GM12878 (cell line): ENCODE measurements around the gene SRF. TPM values are rescaled to one million over a fixed set of nuclear protein-coding genes. Genes with fewer than 3 reads are reported as not detected.

Experiments used
- ATAC-seq: fragments of 200-7000 bp; cut with Tn5 transposase; 3 replicates; pipeline ENCODE4 v1.9.1; 2020; ENCODE audit warnings: mild to moderate bottlenecking, moderate library complexity
- BruUV-seq: library from RNA; stranded (reverse); fragments of 400-500 nt; replicated peaks from 2 replicates; lab custom pipeline; 2021; lab: Mats Ljungman, UMichigan
- CTCF ChIA-PET: fragments of 300-600 bp; sonication (Branson Sonifier 250); formaldehyde crosslinking; extraction: SDS; loops from one replicate; lab custom pipeline; 2021; ENCODE audit warnings: inconsistent platforms; lab: Yijun Ruan, JAX
- POLR2A ChIA-PET: fragments of 350-600 bp; formaldehyde crosslinking; extraction: SDS; loops from one replicate; lab custom pipeline; 2021; ENCODE audit warnings: inconsistent platforms; lab: Charles Lee
- RAD21 ChIA-PET: fragments of 300-600 bp; sonication (Branson Sonifier 250); formaldehyde crosslinking; loops from one replicate; lab custom pipeline; 2023; ENCODE audit warnings: antibody characterized with exemption; ENCODE audit not compliant: unreplicated experiment; lab: Charles Lee
- SMC1A ChIA-PET: fragments of 300-600 bp; sonication (Branson Sonifier 250); formaldehyde crosslinking; loops from one replicate; lab custom pipeline; 2023; ENCODE audit not compliant: unreplicated experiment, uncharacterized antibody; lab: Charles Lee
- DNase-seq: peaks from one replicate; pipeline ENCODE4 v3.0.0-alpha.2; 2011; ENCODE audit warnings: low read depth, low spot score
- FAIRE-seq: peaks from 3 replicates; lab custom pipeline; 2011; peaks lifted over from hg19 to GRCh38; lab: Jason Lieb, UNC
- H2AFZ ChIP-seq: 2 replicates; pipeline ENCODE4 v1.6.0; 2011; ENCODE audit warnings: low read depth, low read length, control low read depth; ENCODE audit not compliant: control insufficient read depth
- H3K27ac ChIP-seq: 2 replicates; pipeline ENCODE4 v1.5.1; 2011; ENCODE audit warnings: control low read depth; ENCODE audit not compliant: control insufficient read depth, insufficient read depth
- H3K27me3 ChIP-seq, 2 experiments: replicated peaks in 1 of 2; 2 replicates each; pipeline versions ENCODE4 v1.6.0 to v1.6.1; 2011; ENCODE audit warnings: low read length in 1 of 2; ENCODE audit not compliant: control insufficient read depth in 2 of 2, insufficient read depth in 2 of 2
- H3K36me3 ChIP-seq, 2 experiments: 2 replicates each; pipeline ENCODE4 v1.5.1; 2011; ENCODE audit warnings: low read length in 1 of 2; ENCODE audit not compliant: control insufficient read depth in 2 of 2, insufficient read depth in 2 of 2
- H3K4me1 ChIP-seq: 2 replicates; pipeline ENCODE4 v1.6.1; 2011; ENCODE audit warnings: mild to moderate bottlenecking, low read length, moderate library complexity, mixed read lengths; ENCODE audit not compliant: control insufficient read depth, insufficient read depth
- H3K4me2 ChIP-seq: 2 replicates; pipeline ENCODE4 v1.6.0; 2011; ENCODE audit warnings: control low read depth; ENCODE audit not compliant: control insufficient read depth, insufficient read depth
- H3K4me3 ChIP-seq: fragments of 200-600 bp; sonication (generic); 2 replicates; pipeline ENCODE4 v1.5.1; 2016
- H3K79me2 ChIP-seq: 2 replicates; pipeline ENCODE4 v1.6.0; 2011; ENCODE audit warnings: low read length; ENCODE audit not compliant: control insufficient read depth, insufficient read depth
- H3K9ac ChIP-seq: 2 replicates; pipeline ENCODE4 v1.8.0; 2011; ENCODE audit warnings: low read length, control low read depth, mixed read lengths; ENCODE audit not compliant: control insufficient read depth, insufficient read depth
- H3K9me3 ChIP-seq: replicated peaks from 3 replicates; pipeline ENCODE4 v1.5.1; 2011; ENCODE audit warnings: mild to moderate bottlenecking, low read length; ENCODE audit not compliant: control insufficient read depth, insufficient read depth
- H4K20me1 ChIP-seq: 2 replicates; pipeline ENCODE4 v1.6.0; 2011; ENCODE audit not compliant: control insufficient read depth, insufficient read depth
- CEBPB ChIP-seq, 2 experiments: fragments of 150-350 bp in 1 of 2; IDR thresholded peaks; 2 replicates each; pipeline ENCODE4 v1.6.1; 2012 to 2014; ENCODE audit warnings: low read depth in 2 of 2, low read length in 2 of 2, borderline replicate concordance in 1 of 2, inconsistent platforms in 1 of 2
- CREB1 ChIP-seq: IDR thresholded peaks from 2 replicates; pipeline ENCODE4 v1.6.1; 2012; ENCODE audit warnings: low read depth, mild to moderate bottlenecking, inconsistent platforms
- ELK1 ChIP-seq: IDR thresholded peaks from 2 replicates; pipeline ENCODE4 v1.6.1; 2012; ENCODE audit warnings: low read depth, low read length, improper control_type of control experiment
- ESRRA ChIP-seq: IDR thresholded peaks from 2 replicates; pipeline ENCODE4 v1.6.1; 2012; ENCODE audit warnings: mild to moderate bottlenecking, low read length, improper control_type of control experiment
- ETV6 ChIP-seq, 2 experiments: fragments of 450-650 bp in 1 of 2; IDR thresholded peaks in 1 of 2; conservative IDR thresholded peaks in 1 of 2; 2 replicates each; pipeline ENCODE4 v1.6.1; 2014; ENCODE audit warnings: antibody characterized with exemption in 1 of 2, borderline replicate concordance in 1 of 2, low read depth in 1 of 2, mild to moderate bottlenecking in 1 of 2, moderate library complexity in 1 of 2
- FOS ChIP-seq: IDR thresholded peaks from 3 replicates; pipeline ENCODE4 v1.6.1; 2011; ENCODE audit warnings: borderline replicate concordance; ENCODE audit not compliant: insufficient read length; ENCODE audit errors: extremely low read depth
- HDAC2 ChIP-seq: fragments of 200-600 bp; sonication (generic); IDR thresholded peaks from 2 replicates; pipeline ENCODE4 v1.6.1; 2017
- HDAC6 ChIP-seq: fragments of 200-600 bp; sonication (generic); IDR thresholded peaks from one replicate; pipeline ENCODE4 v1.8.0; 2017; ENCODE audit warnings: antibody characterized with exemption; ENCODE audit not compliant: unreplicated experiment
- IKZF1 ChIP-seq: fragments of 450-650 bp; conservative IDR thresholded peaks from 2 replicates; pipeline ENCODE4 v1.6.1; 2017; ENCODE audit warnings: antibody characterized with exemption, mild to moderate bottlenecking
- IRF5 ChIP-seq: fragments of 450-650 bp; IDR thresholded peaks from 2 replicates; pipeline ENCODE4 v1.6.1; 2017; ENCODE audit warnings: borderline replicate concordance
- KLF5 ChIP-seq: fragments of 450-650 bp; IDR thresholded peaks from 2 replicates; pipeline ENCODE4 v1.6.1; 2014; ENCODE audit warnings: mild to moderate bottlenecking; ENCODE audit not compliant: partially characterized antibody
- NR2C2 ChIP-seq: IDR thresholded peaks from 2 replicates; pipeline ENCODE4 v1.6.1; 2011; ENCODE audit warnings: borderline replicate concordance, low read depth; ENCODE audit not compliant: control insufficient read depth, insufficient read length
- NRF1 ChIP-seq: conservative IDR thresholded peaks from 2 replicates; pipeline ENCODE4 v1.6.1; 2011; ENCODE audit warnings: mild to moderate bottlenecking, low read depth, low read length, improper control_type of control experiment
- PAX5 ChIP-seq: IDR thresholded peaks from 2 replicates; pipeline ENCODE4 v1.6.1; 2011; ENCODE audit warnings: low read depth, low read length, borderline replicate concordance
- RAD21 ChIP-seq: IDR thresholded peaks from 2 replicates; pipeline ENCODE4 v1.6.1; 2011; ENCODE audit warnings: mild to moderate bottlenecking, low read depth, low read length, moderate library complexity; ENCODE audit not compliant: insufficient read depth
- STAT3 ChIP-seq: IDR thresholded peaks from 2 replicates; pipeline ENCODE4 v1.6.1; 2011; ENCODE audit warnings: low read depth, low read length, improper control_type of control experiment
- SUPT20H ChIP-seq: IDR thresholded peaks from 2 replicates; pipeline ENCODE4 v1.6.1; 2011; ENCODE audit warnings: low read depth, mild to moderate bottlenecking, low read length, moderate library complexity, borderline replicate concordance; ENCODE audit not compliant: control insufficient read depth
- TCF3 ChIP-seq: IDR thresholded peaks from 2 replicates; pipeline ENCODE4 v1.6.1; 2012; ENCODE audit warnings: low read depth, mild to moderate bottlenecking, low read length, borderline replicate concordance; ENCODE audit not compliant: insufficient read depth
- ZNF24 ChIP-seq: fragments of 450-650 bp; IDR thresholded peaks from 2 replicates; pipeline ENCODE4 v1.6.1; 2017; ENCODE audit warnings: antibody characterized with exemption, mild to moderate bottlenecking
- WGBS: methylation state at CpG from one replicate; pipeline ENCODE4 v1.1.6; 2016; ENCODE audit warnings: low lambda C conversion rate; ENCODE audit not compliant: insufficient replicate concordance, insufficient coverage; ENCODE audit errors: missing lambda C conversion rate; 5-methylcytosine and 5-hydroxymethylcytosine counted together
- in situ Hi-C: fragments of 300-500 bp; cut with MboI; formaldehyde crosslinking; loops from 9 replicates; pipeline ENCODE4 v1.14.3; 2018; ENCODE audit warnings: mixed read lengths
- intact Hi-C: fragments of 100-400 bp; cut with micrococcal nuclease; formaldehyde crosslinking; loops from one replicate; pipeline ENCODE4 v1.14.2; 2022; ENCODE audit not compliant: unreplicated experiment
- polyA plus RNA-seq, 11 experiments: library from polyadenylated mRNA; depleted of rRNA in 4 of 11; unstranded in 6 of 11; stranded (reverse) in 5 of 11; fragments of >200 nt; fragmentation: Nextera tagmentation in 4 of 11; fragmentation: Illumina TruSeq in 1 of 11; extraction: Ambion mirVana in 4 of 11; extraction: Trizol in 1 of 11; gene quantifications; 1 replicate in 1 of 11; 2 replicates in 10 of 11; pipeline versions ENCODE4 v1.2.1 to v1.2.3, GENCODE V29; 2011 to 2016; ENCODE audit warnings: inconsistent platforms in 2 of 11, missing spikeins in 2 of 11, low read depth in 1 of 11
- total RNA-seq, 4 experiments: library from RNA; depleted of rRNA in 3 of 4; stranded (reverse); fragments of >200 nt in 3 of 4; fragmentation: Illumina TruSeq in 1 of 4; extraction: Trizol in 1 of 4; gene quantifications; 2 replicates each; pipeline versions ENCODE4 v1.2.1 to v1.2.3, GENCODE V29; 2013 to 2021

The SRF gene
- total and polyA plus RNA-seq, 10 of the 15 experiments (the other 5 are each of a cell fraction or from before 2014, with no cell fraction given): 2.3 to 56.3 (median 28.2) TPM

- TF ChIP-seq ETV6 (conservative IDR thresholded peaks at IDR 0.05 in 1 of 2, IDR thresholded peaks at IDR 0.05 in 1 of 2; ENCODE audit: borderline replicate concordance in 1 of 2, low read depth in 1 of 2): no peak
- no peak for TF ChIP-seq SUPT20H
- no peak for TF ChIP-seq ESRRA
- TF ChIP-seq HDAC6: no peak
- TF ChIP-seq RAD21: peak; percentile 21
- no peak for TF ChIP-seq ELK1
- TF ChIP-seq ZNF24: no peak
- no peak for TF ChIP-seq IKZF1
- no peak for TF ChIP-seq NR2C2
These were observed 40.9 kb downstream of the SRF start (continued) for GRCh38 chr6:43211955-43212354.

GRCh38 chr6:43213431-43213830 is 42.4 kb downstream of the SRF start:
- no peak for FAIRE-seq
- RAD21 ChIA-PET: no interaction called here
- POLR2A ChIA-PET: interaction anchor here (0.6 to 1.4 kb wide), 2 partner anchors 10 to 465 kb away, joined by 4 to 5 read pairs; no protein-coding TSS in a partner anchor
- TF ChIP-seq IRF5: no peak
- no peak for TF ChIP-seq CEBPB (IDR thresholded peaks at IDR 0.05; ENCODE audit: borderline replicate concordance in 1 of 2, low read depth in 2 of 2, low read length in 2 of 2)
- no peak for TF ChIP-seq TCF3
- TF ChIP-seq NRF1: no peak
- TF ChIP-seq KLF5: no peak
- TF ChIP-seq STAT3: no peak
- no peak for TF ChIP-seq PAX5
- no peak for TF ChIP-seq CREB1
- TF ChIP-seq FOS: no peak
- no peak for TF ChIP-seq RAD21
- no peak for TF ChIP-seq HDAC2

More at GRCh38 chr6:43213431-43213830, 42.4 kb downstream of the SRF start:
- Histone ChIP-seq H3K9me3 (no peaks in the 10 kb centered on the region), H3K79me2 (no peaks in the 10 kb centered on the region), H3K4me2 (no peak overlapping the region), H2AFZ (no peak overlapping the region), H3K36me3 (peaks cover 0 to 1% of the 10 kb centered on the region in 2 experiments; a peak in 2 of 4 replicates), H3K4me3 (no peak overlapping the region), H3K27me3 (no peaks in the 10 kb centered on the region), H3K9ac (no peak overlapping the region), H4K20me1 (no peaks in the 10 kb centered on the region), H3K4me1 (no peaks in the 10 kb centered on the region), H3K27ac (no peak overlapping the region)
- no TSS peak for BruUV-seq
- DNase-seq: no peak
- intact Hi-C loops: no loop called here
- WGBS: 91% methylated on average over 11 of the region's 11 CpGs
- ChIA-PET SMC1A (no interaction called here), CTCF (interaction anchor here (0.6 to 1.3 kb wide), 5 partner anchors 9 to 313 kb away, joined by 3 to 5 read pairs (median 4); partner anchors contain the start of gene LRRC73)
- in situ Hi-C loops: no loop called here
- no peak for ATAC-seq
